Prostate gland (tissue), 2 donors: ENCODE results near the gene RAD51B. TPM values are rescaled to one million over a fixed set of nuclear protein-coding genes. Genes with fewer than 3 reads are reported as not detected.

Experiments used
- DNase-seq: peaks from one replicate; pipeline ENCODE4 v3.0.0-alpha.2; 2019; ENCODE audit warnings: low spot score
- H3K27ac ChIP-seq, 2 donors: fragments of 200-600 bp; sonication (generic); 2 replicates each; pipeline ENCODE4 v1.5.1; 2017 to 2019
- H3K27me3 ChIP-seq: fragments of 200-600 bp; sonication (generic); replicated peaks from 2 replicates; pipeline ENCODE4 v1.5.1; 2019; ENCODE audit not compliant: insufficient read depth
- H3K36me3 ChIP-seq, 2 donors: fragments of 200-600 bp; sonication (generic); 1 replicate in 1 of 2; 2 replicates in 1 of 2; pipeline versions ENCODE4 v1.5.1 to v1.8.1; 2017 to 2019
- H3K4me1 ChIP-seq: fragments of 200-600 bp; sonication (generic); replicated peaks from 2 replicates; pipeline ENCODE4 v1.5.1; 2019
- H3K4me3 ChIP-seq, 2 donors: fragments of 200-600 bp; sonication (generic); 2 replicates each; pipeline ENCODE4 v1.5.1; 2017 to 2019
- H3K9me3 ChIP-seq: fragments of 200-600 bp; sonication (generic); 2 replicates; pipeline ENCODE4 v1.5.1; 2017
- CTCF ChIP-seq, 4 experiments: fragments of 200-600 bp in 2 of 4; fragments of 450-650 bp in 2 of 4; sonication (generic) in 2 of 4; IDR thresholded peaks; 1 replicate in 3 of 4; 2 replicates in 1 of 4; pipeline ENCODE4 v1.5.1; 2016 to 2019; ENCODE audit warnings: antibody characterized with exemption in 4 of 4, mild to moderate bottlenecking in 2 of 4, moderate library complexity in 2 of 4
- POLR2A ChIP-seq: fragments of 450-650 bp; IDR thresholded peaks from one replicate; pipeline ENCODE4 v1.6.1; 2016; ENCODE audit warnings: antibody characterized with exemption, mild to moderate bottlenecking
- POLR2AphosphoS5 ChIP-seq: sonication (generic); formaldehyde crosslinking; IDR thresholded peaks from one replicate; pipeline ENCODE4 v1.6.1; 2017; ENCODE audit warnings: antibody characterized with exemption
- WGBS: methylation state at CpG from one replicate; pipeline ENCODE4 v1.1.5; 2018; 5-methylcytosine and 5-hydroxymethylcytosine counted together
- intact Hi-C: fragments of 100-400 bp; cut with DNase I; formaldehyde crosslinking; loops from one replicate; pipeline ENCODE4 v1.14.2; 2022
- total RNA-seq, 2 donors: library from RNA; depleted of rRNA; stranded (reverse); fragments of >200 nt; gene quantifications; one replicate each; pipeline ENCODE4 v1.1.0, GENCODE V29; 2016

The RAD51B gene
- total RNA-seq, 2 donors from 2014 or later, result 14.9 to 35.8 TPM

DNA sequence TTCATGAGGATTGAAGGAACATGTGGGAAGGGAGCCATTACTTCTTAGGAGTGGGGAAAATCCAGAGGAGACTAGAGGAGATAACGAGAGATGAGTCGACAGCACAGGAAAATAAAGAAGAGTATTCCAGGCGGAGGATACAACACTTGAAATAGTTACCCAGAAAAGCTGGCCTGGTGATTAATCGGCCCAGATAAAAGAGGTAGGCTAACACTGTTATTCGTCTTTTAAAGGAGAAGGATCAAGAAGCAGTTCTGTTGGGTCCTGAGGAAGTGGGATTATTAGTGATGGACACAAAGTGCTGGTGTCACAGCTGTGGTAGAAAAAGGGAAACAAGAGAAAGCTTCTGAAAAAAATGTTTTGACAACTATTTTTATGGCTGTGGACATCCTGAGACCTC lies 548.0 kb downstream of the RAD51B start:
- no peaks in the 10 kb centered on the region for H3K36me3 ChIP-seq
- DNase-seq, result no peak
- H3K27ac ChIP-seq, result no peak overlapping the region
- no peaks in the 10 kb centered on the region for H3K9me3 ChIP-seq
- intact Hi-C loops, result no loop called here
- peaks cover 4% of the 10 kb centered on the region for H3K4me1 ChIP-seq
- 29% methylated on average over 5 of the region's 5 CpGs for WGBS
- TF ChIP-seq CTCF (IDR thresholded peaks at IDR 0.05), result no peak
- no peak for TF ChIP-seq POLR2A
- no peak for TF ChIP-seq POLR2AphosphoS5
- no peak overlapping the region for H3K4me3 ChIP-seq
- H3K27me3 ChIP-seq, result no peaks in the 10 kb centered on the region

DNA sequence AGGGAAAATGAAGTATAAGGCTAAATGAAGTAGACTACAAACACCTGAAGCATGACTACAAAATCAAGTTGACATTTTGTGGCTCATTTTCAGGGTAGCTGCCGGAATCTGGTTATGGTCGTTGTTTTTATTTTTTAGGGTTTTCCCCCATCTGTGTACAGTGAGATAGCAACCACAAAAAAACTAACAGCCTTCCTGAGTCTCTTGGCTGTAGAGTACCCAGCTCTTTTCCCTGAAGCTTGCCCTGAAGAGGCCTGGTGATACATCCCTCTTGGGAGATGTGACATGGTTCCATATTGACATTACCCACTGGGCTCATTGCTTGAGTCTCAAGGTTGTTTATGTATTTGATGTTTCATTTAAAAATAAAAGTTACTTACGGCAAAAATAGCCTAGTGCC lies 549.3 kb downstream of the RAD51B start:
- H3K4me3 ChIP-seq, result no peak overlapping the region
- WGBS, result 91% methylated on average over 3 of the region's 3 CpGs
- H3K9me3 ChIP-seq, result no peaks in the 10 kb centered on the region
- peaks cover 4% of the 10 kb centered on the region for H3K4me1 ChIP-seq
- TF ChIP-seq POLR2A (no peak), CTCF (IDR thresholded peaks at IDR 0.05) (no peak), POLR2AphosphoS5 (no peak)
- no peak overlapping the region for H3K27ac ChIP-seq
- intact Hi-C loops, result no loop called here
- DNase-seq, result no peak
- no peaks in the 10 kb centered on the region for H3K27me3 ChIP-seq
- no peaks in the 10 kb centered on the region for H3K36me3 ChIP-seq

GRCh38 chr14:68369281-68370056 lies 549.9 kb downstream of the RAD51B start:
- H3K36me3 ChIP-seq, result no peaks in the 10 kb centered on the region
- H3K27me3 ChIP-seq, result no peaks in the 10 kb centered on the region
- DNase-seq, result no peak
- no peak for TF ChIP-seq POLR2AphosphoS5
- no peak for TF ChIP-seq POLR2A
- no peak for TF ChIP-seq CTCF (IDR thresholded peaks at IDR 0.05)
- WGBS, result 85% methylated on average over 6 of the region's 6 CpGs
- intact Hi-C loops, result no loop called here
- no peaks in the 10 kb centered on the region for H3K9me3 ChIP-seq
- no peak overlapping the region for H3K27ac ChIP-seq
- peaks cover 4% of the 10 kb centered on the region for H3K4me1 ChIP-seq
- no peak overlapping the region for H3K4me3 ChIP-seq

DNA sequence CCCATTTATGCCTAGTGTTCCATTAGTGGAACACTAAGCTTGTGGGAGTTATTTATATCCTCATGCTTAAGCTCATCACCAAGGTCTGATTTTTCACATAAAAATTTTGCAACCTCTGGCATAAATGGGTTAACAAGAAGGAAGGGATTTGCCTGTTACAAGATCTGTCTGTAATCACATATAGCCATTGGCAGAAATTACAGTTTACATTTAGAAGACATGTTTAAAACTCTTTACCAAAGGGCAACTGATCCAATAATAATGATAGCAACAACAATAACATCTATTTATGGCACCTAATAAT lies 550.4 kb downstream of the RAD51B start:
- no peaks in the 10 kb centered on the region for H3K9me3 ChIP-seq
- intact Hi-C loops, result no loop called here
- TF ChIP-seq CTCF (IDR thresholded peaks at IDR 0.05) (no peak), POLR2A (no peak), POLR2AphosphoS5 (no peak)

GRCh38 chr14:68372368-68372767 lies 552.8 kb downstream of the RAD51B start:
- intact Hi-C loops, result no loop called here
- H3K9me3 ChIP-seq, result no peaks in the 10 kb centered on the region
- no peaks in the 10 kb centered on the region for H3K4me1 ChIP-seq
- H3K27ac ChIP-seq, result no peak overlapping the region
- no peak for DNase-seq
- H3K36me3 ChIP-seq, result no peaks in the 10 kb centered on the region
- no peaks in the 10 kb centered on the region for H3K27me3 ChIP-seq
- H3K4me3 ChIP-seq, result no peak overlapping the region
- TF ChIP-seq CTCF (IDR thresholded peaks at IDR 0.05), result no peak
- no peak for TF ChIP-seq POLR2AphosphoS5
- no peak for TF ChIP-seq POLR2A
- 97% methylated on average over 2 of the region's 2 CpGs for WGBS

More for the DNA sequence above, 550.4 kb downstream of the RAD51B start:
- no peaks in the 10 kb centered on the region for H3K36me3 ChIP-seq
- no peak for DNase-seq
- no peak overlapping the region for H3K27ac ChIP-seq
- no peak overlapping the region for H3K4me3 ChIP-seq
- no peaks in the 10 kb centered on the region for H3K27me3 ChIP-seq
- H3K4me1 ChIP-seq, result no peaks in the 10 kb centered on the region
